B cell (primary cell): Measurements from ENCODE around the gene TGFB1. TPM values are rescaled to one million over a fixed set of nuclear protein-coding genes. Genes with fewer than 3 reads are reported as not detected.

Experiments
- ATAC-seq: fragments of 200-7000 bp; cut with Tn5 transposase; one replicate; pipeline ENCODE4 v1.10.0; 2021; ENCODE audit warnings: low read depth, mild to moderate bottlenecking, moderate number of reproducible peaks, moderate library complexity
- CTCF ChIA-PET: fragments of 350-600 bp; sonication (Branson Sonifier 250); formaldehyde crosslinking; loops from one replicate; lab custom pipeline; 2021; ENCODE audit warnings: antibody characterized with exemption, inconsistent platforms; lab: Charles Lee
- POLR2A ChIA-PET: fragments of 350-600 bp; sonication (Branson Sonifier 250); formaldehyde crosslinking; loops from one replicate; lab custom pipeline; 2021; ENCODE audit warnings: antibody characterized with exemption; lab: Charles Lee
- DNase-seq: peaks from one replicate; pipeline ENCODE4 v3.0.0; 2013
- H2AFZ ChIP-seq: 2 replicates; pipeline ENCODE4 v1.6.1; 2012; ENCODE audit warnings: mild to moderate bottlenecking, low read depth, low read length; ENCODE audit not compliant: insufficient read depth, poor library complexity, severe bottlenecking
- H3K27ac ChIP-seq, 2 donors: 1 replicate in 1 of 2; 2 replicates in 1 of 2; pipeline ENCODE4 v1.5.1; 2012 to 2013; ENCODE audit warnings: low read length in 2 of 2, mild to moderate bottlenecking in 2 of 2, moderate library complexity in 1 of 2
- H3K27me3 ChIP-seq, 4 experiments: fragments of 200-600 bp in 1 of 4; sonication (generic) in 1 of 4; replicated peaks in 1 of 4; 1 replicate in 2 of 4; 2 replicates in 2 of 4; pipeline versions ENCODE4 v1.6.1 to v1.7.0; 2013 to 2016; ENCODE audit warnings: low read length in 3 of 4, mild to moderate bottlenecking in 2 of 4, mixed read lengths in 1 of 4, moderate library complexity in 1 of 4; ENCODE audit not compliant: insufficient read depth in 4 of 4, control insufficient read depth in 3 of 4; ENCODE audit errors: control extremely low read depth in 1 of 4
- H3K36me3 ChIP-seq, 2 experiments: replicated peaks in 1 of 2; 1 replicate in 1 of 2; 2 replicates in 1 of 2; pipeline versions ENCODE4 v1.6.1 to v1.7.1; 2013; ENCODE audit warnings: low read length in 1 of 2; ENCODE audit not compliant: insufficient read depth in 2 of 2, control insufficient read depth in 1 of 2; ENCODE audit errors: control extremely low read depth in 1 of 2, extremely low read depth in 1 of 2
- H3K4me1 ChIP-seq, 2 donors: fragments of 200-600 bp in 1 of 2; sonication (generic) in 1 of 2; 1 replicate in 1 of 2; 2 replicates in 1 of 2; pipeline versions ENCODE4 v1.5.1 to v1.6.1; 2013 to 2017; ENCODE audit warnings: low read length in 2 of 2; ENCODE audit not compliant: control insufficient read depth in 2 of 2, insufficient read depth in 2 of 2
- H3K4me2 ChIP-seq: replicated peaks from 2 replicates; pipeline ENCODE3; 2012; ENCODE audit warnings: mild to moderate bottlenecking, low read depth, low read length; ENCODE audit not compliant: poor library complexity, severe bottlenecking
- H3K4me3 ChIP-seq, 5 experiments: fragments of 200-600 bp in 1 of 5; sonication (generic) in 1 of 5; 1 replicate in 3 of 5; 2 replicates in 2 of 5; pipeline versions ENCODE4 v1.5.1 to v1.7.0; 2011 to 2016; ENCODE audit warnings: low read length in 4 of 5, mild to moderate bottlenecking in 4 of 5, low read depth in 2 of 5, control low read depth in 1 of 5, moderate library complexity in 1 of 5; ENCODE audit not compliant: insufficient read depth in 1 of 5; ENCODE audit errors: control extremely low read depth in 1 of 5, extremely low read depth in 1 of 5
- H3K79me2 ChIP-seq: fragments of 200-600 bp; sonication (generic); one replicate; pipeline ENCODE4 v1.6.0; 2016; ENCODE audit warnings: low read length; ENCODE audit not compliant: control insufficient read depth, insufficient read depth
- H3K9ac ChIP-seq: fragments of 200-600 bp; sonication (generic); 2 replicates; pipeline ENCODE4 v1.6.1; 2017; ENCODE audit warnings: mild to moderate bottlenecking, low read length, moderate library complexity
- H3K9me3 ChIP-seq, 3 donors: one replicate each; pipeline versions ENCODE4 v1.6.1 to v1.7.1; 2013; ENCODE audit warnings: low read length in 2 of 3; ENCODE audit not compliant: control insufficient read depth in 2 of 3, insufficient read depth in 1 of 3; ENCODE audit errors: control extremely low read depth in 1 of 3
- H4K20me1 ChIP-seq: 2 replicates; pipeline ENCODE4 v1.6.0; 2012; ENCODE audit warnings: mild to moderate bottlenecking, low read length; ENCODE audit not compliant: insufficient read depth, control insufficient read depth, poor library complexity, severe bottlenecking
- H3K27ac Mint-ChIP-seq: one replicate; pipeline ENCODE4 v1.8.0; 2021; ENCODE audit warnings: mixed read lengths
- H3K27me3 Mint-ChIP-seq: one replicate; pipeline ENCODE4 v1.8.0; 2021; ENCODE audit warnings: mixed read lengths
- H3K4me1 Mint-ChIP-seq: one replicate; pipeline ENCODE4 v1.8.0; 2021; ENCODE audit warnings: mixed read lengths
- H3K4me3 Mint-ChIP-seq: one replicate; pipeline ENCODE4 v1.8.0; 2021; ENCODE audit warnings: mixed read lengths
- H3K9me3 Mint-ChIP-seq: one replicate; pipeline ENCODE4 v1.8.0; 2022; ENCODE audit warnings: mixed read lengths; ENCODE audit not compliant: insufficient read depth
- CTCF ChIP-seq: fragments of 200-600 bp; IDR thresholded peaks from one replicate; pipeline ENCODE4 v1.8.0; 2022; ENCODE audit warnings: antibody characterized with exemption, mild to moderate bottlenecking
- EZH2 ChIP-seq: IDR thresholded peaks from 2 replicates; pipeline ENCODE4 v1.6.1; 2012; ENCODE audit warnings: borderline replicate concordance, low read depth, mild to moderate bottlenecking, moderate library complexity, low read length; ENCODE audit not compliant: insufficient read depth, poor library complexity, severe bottlenecking
- WGBS: methylation state at CpG from one replicate; pipeline ENCODE4 v1.1.5; 2013; ENCODE audit warnings: missing lambda C conversion rate; ENCODE audit not compliant: insufficient coverage; 5-methylcytosine and 5-hydroxymethylcytosine counted together
- intact Hi-C: fragments of 100-400 bp; cut with micrococcal nuclease; formaldehyde crosslinking; loops from one replicate; pipeline ENCODE4 v1.10.0; 2022
- polyA plus RNA-seq: library from polyadenylated mRNA; depleted of rRNA; stranded (reverse); fragments of >200 nt; gene quantifications from 2 replicates; pipeline ENCODE4 v1.2.3, GENCODE V29; 2012
- total RNA-seq, 2 donors: library from RNA; stranded (reverse); fragments of 120-200 nt in 1 of 2; gene quantifications; 1 replicate in 1 of 2; 2 replicates in 1 of 2; pipeline versions ENCODE4 v1.2.3 to v1.2.4, GENCODE V29; 2013 to 2022

The TGFB1 gene
- total and polyA plus RNA-seq, 2 donors (not counting 1 experiment from before 2014, with no cell fraction given): 109 to 120 TPM

- Histone ChIP-seq H3K27ac (peak overlapping the region; percentile 99 to 100), H3K27me3 (no peaks in the 10 kb centered on the region), H3K36me3 (peaks cover 0 to 3% of the 10 kb centered on the region in 2 experiments), H3K9me3 (no peaks in the 10 kb centered on the region), H3K4me3 (peak overlapping the region; percentile 75 to 97 (median 86)), H4K20me1 (no peaks in the 10 kb centered on the region), H3K9ac (peak overlapping the region; percentile 94), H3K4me1 (peaks cover 12 to 24% of the 10 kb centered on the region in 2 donors), H3K79me2 (peaks cover 47% of the 10 kb centered on the region), H2AFZ (peak overlapping the region; percentile 82), H3K4me2 (peak overlapping the region; percentile 85)
- H3K9me3 Mint-ChIP-seq: no peaks in the 10 kb centered on the region
- no peak for DNase-seq
- intact Hi-C loops: loop anchor here (1.0 to 2.0 kb wide), 3 partner anchors 10 to 212 kb away; partner anchors contain the start of genes BCKDHA, CEACAM21 and EXOSC5
- no peak for ATAC-seq
- H3K27ac Mint-ChIP-seq: peak overlapping the region; percentile 100
- TF ChIP-seq CTCF (no peak), EZH2 (no peak)
- ChIA-PET POLR2A (interaction anchor here (0.6 to 2.6 kb wide), 14 partner anchors 10 to 933 kb away, joined by 3 to 32 read pairs (median 5); partner anchors contain the start of genes CCDC97, DMAC2, EGLN2 and HNRNPUL1), CTCF (interaction anchor here (0.7 to 4.7 kb wide), 14 partner anchors 11 to 1521 kb away, joined by 3 to 64 read pairs (median 6); partner anchors contain the start of genes DMAC2, HNRNPUL1 and TGFB1)
- peak overlapping the region; percentile 95 for H3K4me3 Mint-ChIP-seq
- peaks cover 27% of the 10 kb centered on the region for H3K4me1 Mint-ChIP-seq
- H3K27me3 Mint-ChIP-seq: no peaks in the 10 kb centered on the region
- WGBS: 100% methylated on average over 1 of the region's 14 CpGs
Observed at GRCh38 chr19:41364524-41365391, 11.0 kb upstream of the TGFB1 start.
